Neural crest cell (in vitro differentiated cells): ENCODE data around the gene CDKL2. TPM values are rescaled to one million over a fixed set of nuclear protein-coding genes. Genes with fewer than 3 reads are reported as not detected.
A peak's percentile ranks its signal among the peaks of the same experiment; 100 is the strongest.

Source experiments
- DNase-seq: peaks from one replicate; pipeline ENCODE4 v3.0.0; 2021; ENCODE audit warnings: low read depth, mixed read lengths, low spot score
- H3K27ac Mint-ChIP-seq: one replicate; pipeline ENCODE4 v1.8.0; 2021; ENCODE audit warnings: mild to moderate bottlenecking, mixed read lengths; ENCODE audit not compliant: unreplicated experiment
- H3K27me3 Mint-ChIP-seq: 2 replicates; pipeline ENCODE4 v1.8.0; 2021; ENCODE audit warnings: low read depth, mild to moderate bottlenecking, mixed read lengths
- H3K36me3 Mint-ChIP-seq: 2 replicates; pipeline ENCODE4 v1.8.0; 2021; ENCODE audit warnings: low read depth, mild to moderate bottlenecking, mixed read lengths
- H3K4me1 Mint-ChIP-seq: 2 replicates; pipeline ENCODE4 v1.8.0; 2021; ENCODE audit warnings: mixed read lengths
- H3K4me3 Mint-ChIP-seq: one replicate; pipeline ENCODE4 v1.8.0; 2021; ENCODE audit warnings: mild to moderate bottlenecking, mixed read lengths
- H3K9me3 Mint-ChIP-seq: 2 replicates; pipeline ENCODE4 v1.8.0; 2021; ENCODE audit warnings: mixed read lengths
- CTCF ChIP-seq: fragments of 200-600 bp; sonication (generic); conservative IDR thresholded peaks from 2 replicates; pipeline ENCODE4 v1.5.0; 2021; ENCODE audit warnings: antibody characterized with exemption, mild to moderate bottlenecking
- long read RNA-seq: library from polyadenylated mRNA; unstranded; transcript quantifications from one replicate; pipeline ENCODE4 v2.0.0, GENCODE V29; 2020
- total RNA-seq: library from RNA; stranded (reverse); gene quantifications from 2 replicates; pipeline ENCODE4 v1.2.1, GENCODE V29; 2021

The CDKL2 gene
- total RNA-seq, result 1.1 and 1.8 TPM in 2 replicates
- long read RNA-seq, result 0 reads

GRCh38 chr4:75630174-75630936 is at the start of gene CDKL2:
TSS of gene CDKL2 (minus strand) at chr4:75630528. CDS start at chr4:75625988, 4,540 bp downstream.
- Mint-ChIP-seq H3K9me3 (no peaks in the 10 kb centered on the region), H3K4me1 (peaks cover 10% of the 10 kb centered on the region), H3K27ac (no peak within 1 kb of the TSS), H3K36me3 (no peaks in the 10 kb centered on the region), H3K27me3 (no peaks in the 10 kb centered on the region), H3K4me3 (peak within 1 kb of the TSS; percentile 92)
- TF ChIP-seq CTCF, result no peak
- DNase-seq, result peak; percentile 73

- TF ChIP-seq CTCF, result no peak
- peaks cover 2% of the 10 kb centered on the region for H3K36me3 Mint-ChIP-seq
- DNase-seq, result no peak
Observed at GRCh38 chr4:75678965-75679364, 48.6 kb upstream of the CDKL2 start.

GRCh38 chr4:75678473-75678872 is 48.1 kb upstream of the CDKL2 start:
- Mint-ChIP-seq H3K4me1 (peaks cover 14% of the 10 kb centered on the region), H3K27me3 (no peaks in the 10 kb centered on the region), H3K27ac (no peak overlapping the region), H3K9me3 (no peaks in the 10 kb centered on the region), H3K4me3 (no peak overlapping the region), H3K36me3 (no peaks in the 10 kb centered on the region)
- no peak for DNase-seq
- no peak for TF ChIP-seq CTCF

More at GRCh38 chr4:75678965-75679364, 48.6 kb upstream of the CDKL2 start:
- Mint-ChIP-seq H3K4me1 (peaks cover 13% of the 10 kb centered on the region), H3K9me3 (no peaks in the 10 kb centered on the region), H3K4me3 (no peak overlapping the region), H3K27ac (no peak overlapping the region), H3K27me3 (no peaks in the 10 kb centered on the region)

GRCh38 chr4:75675004-75675531 is 44.7 kb upstream of the CDKL2 start:
- Mint-ChIP-seq H3K4me1 (peaks cover 31% of the 10 kb centered on the region), H3K27ac (no peak overlapping the region), H3K4me3 (peak overlapping the region; percentile 80), H3K27me3 (no peaks in the 10 kb centered on the region), H3K9me3 (no peaks in the 10 kb centered on the region), H3K36me3 (no peaks in the 10 kb centered on the region)
- DNase-seq, result no peak
- TF ChIP-seq CTCF, result no peak

GRCh38 chr4:75673959-75674328 is 43.6 kb upstream of the CDKL2 start:
- peak overlapping the region; percentile 99 for H3K4me3 Mint-ChIP-seq
- no peak for DNase-seq
- H3K4me1 Mint-ChIP-seq, result peaks cover 38% of the 10 kb centered on the region
- H3K27me3 Mint-ChIP-seq, result no peaks in the 10 kb centered on the region
- no peak for TF ChIP-seq CTCF
- H3K36me3 Mint-ChIP-seq, result no peaks in the 10 kb centered on the region
- H3K9me3 Mint-ChIP-seq, result no peaks in the 10 kb centered on the region
- peak overlapping the region; percentile 96 for H3K27ac Mint-ChIP-seq
